NCI-H524 treated with DMSO at 0.1 percent for 48 hours (cell line): Measurements from ENCODE around the gene L3MBTL1.
"Not testable (repeated sequence)": the region's sequence is repeated elsewhere in the genome, so short reads cannot be mapped to it uniquely, and the experiment has no call there.

Source experiments
- DNase-seq: peaks from one replicate; lab custom pipeline; 2025; lab: John Stamatoyannopoulos, UW

Gene L3MBTL1

DNA sequence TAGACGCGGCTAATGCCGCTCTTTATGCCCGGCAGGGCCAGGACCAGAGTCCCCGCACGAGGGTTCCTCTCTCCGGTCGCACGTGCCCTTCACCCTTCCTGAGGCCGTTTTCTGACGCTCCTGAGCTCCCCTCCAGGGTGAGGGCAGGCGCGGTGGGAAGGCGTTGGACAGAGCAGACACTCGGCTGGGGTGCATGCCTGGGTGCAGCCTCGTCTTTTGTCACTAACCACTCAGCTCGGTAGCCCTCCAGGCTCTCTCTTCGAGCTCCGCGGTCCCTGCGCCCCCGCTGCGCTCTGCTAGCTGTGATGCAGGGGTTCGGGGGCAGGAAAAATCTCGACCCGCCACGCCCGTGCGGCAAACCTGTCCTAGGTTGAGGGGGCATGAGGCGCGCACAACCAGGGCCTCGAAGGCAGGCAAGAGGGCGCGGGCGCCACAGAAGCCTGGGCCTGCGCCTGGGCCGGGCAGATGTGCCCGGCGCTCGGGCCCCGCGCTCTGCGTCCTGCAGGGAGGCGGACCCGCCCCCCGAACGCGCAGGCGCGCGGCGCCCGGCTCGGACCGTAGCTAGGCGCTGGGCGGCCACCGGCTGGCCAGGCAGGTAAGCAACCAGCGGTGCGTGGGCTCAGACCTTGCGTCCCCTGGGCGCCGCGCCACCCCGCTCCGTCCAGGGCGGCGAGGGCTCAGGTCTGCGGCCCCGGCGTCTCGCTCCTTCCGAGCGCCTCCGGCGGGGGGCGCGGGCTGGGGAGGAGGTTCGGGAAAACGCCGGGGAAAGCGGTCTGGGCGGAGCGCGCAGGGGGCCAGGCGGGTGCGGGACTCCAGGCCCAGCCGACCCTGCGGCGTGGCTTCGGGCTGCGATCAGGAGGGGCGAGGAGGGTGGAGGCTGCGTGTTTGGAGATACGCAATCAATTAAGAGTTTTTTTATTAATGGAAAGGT, at the start of gene L3MBTL1:
Gene L3MBTL1 (plus strand): TSS at position 548 of the 931 bp plus-strand sequence. CDS start 5,807 bp downstream, outside the sequence.
- DNase-seq = no peak

DNA sequence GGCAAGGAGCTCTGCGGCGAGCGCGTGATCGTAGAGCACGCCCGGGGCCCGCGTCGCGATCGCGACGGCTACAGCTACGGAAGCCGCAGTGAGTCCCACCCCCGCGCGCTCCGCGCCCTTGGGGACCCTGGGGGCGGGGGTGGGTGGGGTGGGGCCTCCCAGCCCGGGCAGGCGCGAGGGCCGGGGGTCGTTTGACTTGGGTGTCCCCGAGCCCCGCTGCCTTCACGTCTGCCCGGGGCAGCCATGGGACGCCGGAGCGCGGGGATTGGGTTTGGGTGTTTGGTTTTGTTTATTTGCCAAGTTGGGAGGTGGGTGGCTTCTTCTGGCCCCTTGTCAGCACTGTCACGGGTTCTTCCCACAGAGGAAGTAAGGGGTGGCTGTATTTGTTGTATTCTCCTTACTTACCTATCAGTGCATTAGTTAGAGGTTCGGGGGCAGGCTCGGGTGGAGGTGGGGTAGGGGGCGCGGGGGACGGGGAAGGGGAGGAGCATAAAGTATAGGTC, 49.0 kb upstream of the L3MBTL1 start:
- DNase-seq = no peak

DNA sequence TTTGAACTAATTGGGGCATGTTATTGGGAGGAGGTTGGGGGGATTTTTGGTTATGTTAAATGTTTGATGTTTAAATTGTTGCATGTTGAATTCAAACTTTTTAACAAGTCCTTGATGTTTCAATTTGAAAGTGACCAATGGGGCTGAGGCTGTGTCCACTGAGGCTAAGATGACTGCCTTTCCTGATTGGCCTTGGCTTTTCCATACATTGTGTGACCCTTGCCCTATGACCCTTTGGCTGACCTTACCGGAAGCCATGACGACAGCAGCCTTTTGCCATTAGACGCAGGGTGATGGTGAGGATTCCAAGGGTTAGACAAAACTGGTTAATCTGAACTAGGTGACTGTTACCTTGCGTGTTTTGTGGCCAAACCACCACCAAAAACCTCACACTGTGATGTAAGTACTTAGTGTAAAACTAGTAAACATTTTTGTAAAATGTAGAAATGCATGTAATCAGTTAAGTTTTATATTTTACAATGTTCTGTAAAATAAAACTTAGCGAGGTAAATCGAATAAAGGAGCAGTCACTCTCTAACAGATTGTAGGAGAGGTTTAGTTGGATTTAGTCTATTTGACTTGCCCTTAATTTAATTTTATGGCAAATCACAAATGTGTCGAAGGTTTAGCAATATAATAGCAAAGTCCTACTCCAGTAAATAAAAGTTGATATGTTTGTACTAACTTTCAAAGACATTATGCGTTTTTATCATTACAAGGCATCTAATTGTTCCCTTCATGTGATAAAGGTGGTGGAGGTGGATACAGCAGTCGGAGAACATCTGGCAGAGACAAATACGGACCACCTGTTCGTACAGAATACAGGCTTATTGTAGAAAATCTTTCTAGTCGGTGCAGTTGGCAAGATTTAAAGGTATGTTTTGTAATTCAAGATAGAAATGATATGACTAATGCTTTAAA, 48.2 kb upstream of the L3MBTL1 start:
- no peak for DNase-seq

DNA sequence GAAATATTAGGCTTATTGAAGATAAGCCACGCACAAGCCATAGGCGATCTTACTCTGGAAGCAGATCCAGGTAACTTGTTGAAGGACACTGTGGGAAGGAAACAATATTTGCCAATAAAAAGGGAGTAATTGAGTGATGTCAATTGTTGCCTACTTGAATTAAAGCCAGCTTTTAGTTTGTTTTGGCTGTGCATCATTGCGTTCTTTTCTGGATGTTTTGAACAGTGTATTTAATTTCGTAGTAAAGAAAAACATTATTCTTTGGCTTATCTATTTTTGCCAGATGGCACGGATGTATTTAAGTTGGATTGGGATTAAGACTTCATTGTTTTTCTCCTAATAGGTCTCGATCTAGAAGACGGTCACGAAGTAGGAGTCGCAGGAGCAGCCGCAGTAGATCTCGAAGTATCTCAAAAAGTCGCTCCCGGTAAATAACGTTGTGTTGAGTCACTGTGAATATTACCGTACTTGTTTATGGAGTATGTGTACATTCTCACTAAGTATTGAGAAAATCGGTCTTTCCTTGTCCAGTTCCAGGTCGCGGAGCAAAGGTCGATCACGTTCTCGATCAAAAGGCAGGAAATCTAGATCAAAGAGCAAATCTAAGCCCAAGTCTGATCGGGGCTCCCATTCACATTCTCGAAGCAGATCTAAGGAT, 47.2 kb upstream of the L3MBTL1 start:
- no peak for DNase-seq

DNA sequence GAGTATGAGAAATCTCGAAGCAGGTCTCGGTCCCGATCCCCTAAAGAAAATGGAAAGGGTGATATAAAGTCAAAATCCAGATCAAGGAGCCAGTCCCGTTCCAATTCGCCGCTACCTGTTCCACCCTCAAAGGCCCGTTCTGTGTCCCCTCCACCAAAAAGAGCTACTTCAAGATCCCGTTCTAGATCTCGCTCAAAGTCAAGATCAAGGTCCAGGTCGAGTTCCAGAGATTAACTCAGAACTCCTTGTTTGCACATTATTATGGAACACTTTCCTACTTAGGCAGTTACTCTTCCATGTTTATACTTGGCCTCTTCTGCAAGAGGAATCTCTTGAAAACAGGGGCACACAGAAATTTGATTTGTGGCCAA, 46.7 kb upstream of the L3MBTL1 start:
- no peak for DNase-seq

DNA sequence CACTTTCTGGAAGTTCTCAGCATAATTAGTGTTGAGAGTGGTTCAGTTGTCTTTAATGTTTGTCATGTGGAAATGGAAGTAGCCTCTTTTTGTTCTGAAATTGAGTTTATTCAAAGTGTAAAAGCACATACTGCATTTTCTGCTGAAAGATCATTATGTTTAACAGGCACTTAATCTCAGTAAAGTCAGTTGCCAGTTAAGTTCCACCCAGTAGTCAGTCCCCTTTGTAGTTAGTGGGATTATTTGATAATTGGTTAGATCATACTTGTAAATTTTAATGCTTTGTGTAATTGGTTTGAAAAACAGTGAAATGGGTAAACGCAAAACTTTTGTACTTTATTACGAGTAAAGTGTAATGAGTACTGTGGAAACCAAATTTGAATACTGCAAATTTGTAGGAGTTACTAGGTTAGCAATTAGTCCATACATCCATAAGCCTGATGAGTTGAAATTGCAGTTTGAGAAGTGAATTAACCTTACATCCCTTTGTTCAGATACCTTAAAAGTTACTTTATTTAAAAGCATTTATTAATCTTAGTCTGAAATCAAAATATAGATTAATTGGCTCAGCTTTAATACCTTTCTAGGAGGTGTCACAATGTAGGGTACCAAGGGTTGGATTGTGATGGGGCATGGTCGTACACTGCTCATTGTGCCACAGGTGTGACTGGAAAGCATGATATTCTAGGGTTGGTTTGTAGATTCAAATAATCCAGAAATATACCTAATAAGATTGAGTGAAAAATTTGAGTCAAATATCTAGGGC, 45.4 kb upstream of the L3MBTL1 start:
- DNase-seq = no peak

GRCh38 chr20:43462660-43463526, 44.6 kb upstream of the L3MBTL1 start:
- DNase-seq = no peak

DNA sequence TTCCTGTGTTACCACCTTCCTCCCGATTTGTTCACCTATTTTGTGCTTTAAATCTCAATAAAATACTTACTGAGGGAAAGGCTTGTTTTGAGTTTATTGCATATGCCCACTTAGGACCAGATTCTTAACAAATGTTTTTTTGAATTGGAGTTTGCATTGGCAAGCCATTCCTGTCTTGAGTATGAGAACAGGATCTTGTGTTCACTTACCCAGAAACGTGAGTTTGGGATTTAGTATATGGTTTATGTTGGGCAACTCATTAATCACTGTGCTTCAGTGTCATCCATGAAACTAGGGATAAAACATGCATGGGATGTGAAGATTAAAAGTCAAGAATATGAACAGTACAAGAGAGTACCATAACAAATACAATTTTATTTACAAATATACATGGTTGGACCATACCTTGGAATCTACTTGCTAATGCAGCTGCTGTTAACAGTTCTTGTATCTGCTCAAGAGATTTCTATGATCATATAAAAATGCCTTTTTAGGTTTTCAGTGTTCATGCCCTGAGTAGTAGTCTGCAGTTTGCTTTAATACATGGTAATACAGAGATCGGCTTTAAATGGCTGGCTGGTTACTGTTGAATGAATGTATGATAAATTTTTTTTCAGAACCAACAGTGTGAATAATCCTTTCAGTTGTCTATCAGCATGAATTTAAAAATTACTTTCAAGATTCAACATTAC, 43.8 kb upstream of the L3MBTL1 start:
- DNase-seq = no peak

- no peak for DNase-seq
Observed at GRCh38 chr20:43464219-43464790, 43.2 kb upstream of the L3MBTL1 start.

GRCh38 chr20:43465625-43465943, 41.9 kb upstream of the L3MBTL1 start:
- no peak for DNase-seq

DNA sequence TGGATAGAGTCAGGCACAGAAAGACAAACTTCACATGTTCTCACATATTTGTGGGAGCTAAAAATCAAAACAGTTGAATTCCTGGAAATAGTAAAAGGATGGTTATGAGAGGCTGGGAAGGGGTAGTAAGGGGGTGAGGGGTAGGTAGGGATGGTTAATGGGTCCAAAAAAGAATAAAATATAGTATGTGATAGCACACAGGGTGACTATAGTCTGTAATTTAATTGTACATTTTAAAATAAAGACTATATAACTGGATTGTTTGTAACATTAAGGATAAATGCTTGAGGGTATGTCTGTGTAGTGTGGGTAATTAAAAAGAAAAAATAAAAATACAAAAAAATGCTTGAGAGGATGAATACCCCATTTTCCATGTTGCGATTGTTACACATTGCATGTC, 39.9 kb upstream of the L3MBTL1 start:
- DNase-seq = no peak

DNA sequence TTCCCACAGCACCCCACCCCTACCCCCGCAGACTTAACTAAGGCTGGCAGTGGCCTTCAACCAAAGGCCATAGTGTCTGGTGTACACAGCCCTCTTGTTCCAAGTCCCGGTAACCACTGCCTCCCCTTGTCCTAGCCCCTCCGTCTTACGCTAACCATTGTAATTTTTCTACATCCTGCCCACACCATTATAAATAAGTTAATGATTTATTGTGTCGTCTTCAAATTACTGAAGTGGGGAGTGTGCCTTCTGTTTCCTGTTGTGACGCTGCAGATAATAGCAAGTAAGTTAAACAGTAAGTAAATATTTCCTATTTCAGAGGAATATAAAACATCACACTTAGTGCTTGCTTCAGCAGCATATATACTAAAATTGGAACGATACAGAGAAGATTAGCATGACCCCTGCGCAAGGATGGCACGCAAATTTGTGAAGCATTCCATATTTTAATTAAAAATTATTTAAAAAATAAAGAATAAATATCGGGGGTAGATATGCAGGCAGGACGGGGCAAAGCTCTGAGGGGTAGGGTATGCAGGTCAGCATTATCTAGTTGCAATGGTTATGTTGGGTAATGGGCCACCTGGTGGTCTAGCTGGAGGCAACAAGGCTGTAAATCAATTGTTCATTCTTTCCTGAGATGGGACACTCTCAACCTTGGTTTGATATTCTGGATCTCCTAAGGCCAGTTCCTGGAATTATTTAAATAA, 34.7 kb upstream of the L3MBTL1 start:
- DNase-seq = no peak

DNA sequence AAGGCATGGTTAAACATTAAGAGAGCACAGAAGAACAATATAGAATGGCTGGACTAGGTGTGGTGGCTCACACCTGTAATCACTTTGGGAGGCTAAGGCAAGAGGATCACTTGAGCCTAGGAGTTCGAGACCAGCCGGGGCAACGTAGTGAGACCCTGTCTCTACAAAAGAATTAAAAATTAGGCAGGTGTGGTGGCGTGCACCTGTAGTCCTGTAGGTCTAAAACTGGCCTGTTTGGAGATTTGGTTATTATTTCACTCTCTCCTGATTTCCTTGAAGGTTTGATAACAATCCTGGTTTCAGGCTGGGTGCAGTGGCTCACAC, 34.2 kb upstream of the L3MBTL1 start:
- no peak for DNase-seq

GRCh38 chr20:43477193-43477592, 30.3 kb upstream of the L3MBTL1 start:
- no peak for DNase-seq

DNA sequence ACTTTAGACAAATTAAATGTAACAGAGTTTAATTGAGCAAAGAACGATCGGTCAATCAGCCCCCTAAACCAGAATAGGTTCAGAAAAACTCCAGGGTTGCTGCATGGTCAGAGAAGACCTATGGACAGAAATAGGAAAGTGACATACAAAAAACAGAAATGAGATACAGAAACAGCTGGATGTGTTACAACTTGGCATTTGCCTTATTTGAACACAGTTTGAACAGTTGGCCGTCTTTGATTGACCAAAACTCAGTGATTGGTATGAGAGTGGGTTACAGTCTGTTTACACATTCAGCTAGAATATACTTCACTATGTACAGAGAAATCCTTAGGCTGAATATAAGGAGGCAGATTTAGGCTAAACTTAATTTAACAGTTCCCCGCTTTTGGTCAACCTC, 29.9 kb upstream of the L3MBTL1 start:
- no peak for DNase-seq

- no peak for DNase-seq
Observed at GRCh38 chr20:43490038-43490437, 17.5 kb upstream of the L3MBTL1 start.

DNA sequence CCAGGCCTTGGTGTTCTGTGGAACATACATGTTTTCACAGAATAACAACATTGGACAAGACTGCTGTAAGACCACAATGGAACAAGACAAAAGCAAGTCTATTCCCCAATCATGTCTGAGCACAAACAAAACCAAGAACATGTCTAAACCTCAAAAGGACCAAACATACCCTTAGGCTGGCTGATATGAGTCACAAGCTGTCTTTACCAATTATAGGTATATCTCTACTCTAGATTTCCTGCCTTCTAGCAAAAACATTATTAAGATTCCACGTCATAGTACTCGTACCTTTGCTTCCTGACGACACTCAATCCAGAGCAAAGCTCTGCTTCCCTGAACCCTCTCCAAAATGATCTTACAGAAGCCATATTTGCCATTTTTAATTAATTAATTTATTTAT, 15.4 kb upstream of the L3MBTL1 start:
- no peak for DNase-seq

GRCh38 chr20:43495388-43495787, 12.1 kb upstream of the L3MBTL1 start:
- DNase-seq = no peak

DNA sequence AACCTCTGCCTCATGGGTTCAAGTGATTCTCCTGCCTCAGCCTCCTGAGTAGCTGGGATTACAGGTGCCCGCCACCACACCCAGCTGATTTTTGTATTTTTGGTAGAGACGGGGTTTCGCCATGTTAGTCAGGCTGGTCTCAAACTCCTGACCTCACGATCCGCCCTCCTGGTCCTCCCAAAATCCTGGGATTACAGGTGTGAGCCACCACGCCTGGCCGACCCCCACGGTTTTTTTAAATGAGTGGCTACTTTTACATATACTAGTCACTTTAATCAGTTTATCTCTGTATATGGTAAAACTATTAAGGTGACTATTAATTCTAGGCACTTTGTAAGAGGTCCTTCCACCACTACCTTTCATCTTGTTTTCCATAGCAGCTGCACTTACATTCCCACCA, 5.5 kb upstream of the L3MBTL1 start:
- DNase-seq = not testable (repeated sequence)
